GM12864 (cell line): ENCODE results near the gene GON4L.
"Not testable (repeated sequence)": the region's sequence is repeated elsewhere in the genome, so short reads cannot be mapped to it uniquely, and the experiment has no call there.

ENCODE experiments used
- DNase-seq: peaks from one replicate; pipeline ENCODE4 v3.0.0-alpha.2; 2011; ENCODE audit warnings: low read depth
- H3K4me3 ChIP-seq: 2 replicates; pipeline ENCODE4 v1.5.1; 2011; ENCODE audit warnings: mild to moderate bottlenecking, low read depth, low read length, control low read depth
- CTCF ChIP-seq: IDR thresholded peaks from 2 replicates; pipeline ENCODE4 v1.5.1; 2011; ENCODE audit warnings: low read depth, mild to moderate bottlenecking, moderate library complexity, low read length, control low read depth, inconsistent platforms; ENCODE audit errors: missing control alignments

The GON4L gene

GRCh38 chr1:155715777-155716176 lies 141.2 kb downstream of the GON4L start:
- no peak overlapping the region for H3K4me3 ChIP-seq
- TF ChIP-seq CTCF = no peak
- no peak for DNase-seq

GRCh38 chr1:155715056-155715455 lies 142.0 kb downstream of the GON4L start:
- DNase-seq = not testable (repeated sequence)

GRCh38 chr1:155713075-155713474 lies 143.9 kb downstream of the GON4L start:
- DNase-seq = no peak
- TF ChIP-seq CTCF = no peak
- no peak overlapping the region for H3K4me3 ChIP-seq

More at GRCh38 chr1:155715056-155715455, 142.0 kb downstream of the GON4L start:
- not testable (repeated sequence) for H3K4me3 ChIP-seq

- not testable (repeated sequence) for H3K4me3 ChIP-seq, DNase-seq
Measured at GRCh38 chr1:155712636-155713035, 144.4 kb downstream of the GON4L start.

GRCh38 chr1:155711457-155711856 lies 145.6 kb downstream of the GON4L start:
- not testable (repeated sequence) for DNase-seq, H3K4me3 ChIP-seq

GRCh38 chr1:155709391-155709790 lies 147.6 kb downstream of the GON4L start:
- DNase-seq = no peak
- TF ChIP-seq CTCF = no peak
- no peak overlapping the region for H3K4me3 ChIP-seq

- H3K4me3 ChIP-seq = no peak overlapping the region
- no peak for TF ChIP-seq CTCF
- DNase-seq = no peak
Measured at GRCh38 chr1:155706139-155706538, 150.9 kb downstream of the GON4L start.

GRCh38 chr1:155704414-155704813 lies 152.6 kb downstream of the GON4L start:
- not testable (repeated sequence) for DNase-seq, H3K4me3 ChIP-seq

- no peak for TF ChIP-seq CTCF
- no peak for DNase-seq
- H3K4me3 ChIP-seq = no peak overlapping the region
Measured at GRCh38 chr1:155703216-155703615, 153.8 kb downstream of the GON4L start.

GRCh38 chr1:155701675-155702074 lies 155.3 kb downstream of the GON4L start:
- not testable (repeated sequence) for DNase-seq

More at GRCh38 chr1:155701675-155702074, 155.3 kb downstream of the GON4L start:
- H3K4me3 ChIP-seq = not testable (repeated sequence)
